Stomach (tissue), 9 donors: ENCODE measurements around the gene SNAPIN. TPM values are rescaled to one million over a fixed set of nuclear protein-coding genes. Genes with fewer than 3 reads are reported as not detected.

Source experiments
- DNase-seq, 2 donors: peaks; one replicate each; pipeline versions ENCODE4 v3.0.0 to v3.0.0-alpha.2; 2013 to 2019
- H3K27ac ChIP-seq, 5 donors: fragments of 200-600 bp in 4 of 5; sonication (generic) in 4 of 5; one replicate each; pipeline ENCODE4 v1.5.1; 2013 to 2019; ENCODE audit warnings: mild to moderate bottlenecking in 1 of 5, moderate library complexity in 1 of 5
- H3K27me3 ChIP-seq, 3 donors: fragments of 200-600 bp; sonication (generic); one replicate each; pipeline ENCODE4 v1.5.1; 2017 to 2019; ENCODE audit warnings: mixed run types in 1 of 3
- H3K36me3 ChIP-seq, 4 donors: fragments of 200-600 bp; sonication (generic); 1 replicate in 3 of 4; 2 replicates in 1 of 4; pipeline ENCODE4 v1.5.1; 2016 to 2019
- H3K4me1 ChIP-seq, 4 donors: fragments of 200-600 bp; sonication (generic); one replicate each; pipeline ENCODE4 v1.5.1; 2016 to 2019
- H3K4me3 ChIP-seq, 4 donors: fragments of 200-600 bp; sonication (generic) in 3 of 4; one replicate each; pipeline ENCODE4 v1.5.1; 2016 to 2019; ENCODE audit warnings: mild to moderate bottlenecking in 1 of 4
- H3K9me3 ChIP-seq, 4 donors: fragments of 200-600 bp; sonication (generic); one replicate each; pipeline ENCODE4 v1.5.1; 2016 to 2019
- EP300 ChIP-seq: sonication (generic); formaldehyde crosslinking; IDR thresholded peaks from one replicate; pipeline ENCODE4 v1.6.1; 2017; ENCODE audit warnings: antibody characterized with exemption
- POLR2A ChIP-seq, 4 donors: fragments of 450-650 bp; IDR thresholded peaks; one replicate each; pipeline ENCODE4 v1.6.1; 2016; ENCODE audit warnings: antibody characterized with exemption in 4 of 4, control low read depth in 2 of 4, mild to moderate bottlenecking in 1 of 4, moderate library complexity in 1 of 4
- POLR2AphosphoS5 ChIP-seq, 3 donors: sonication (generic); formaldehyde crosslinking; IDR thresholded peaks; one replicate each; pipeline ENCODE4 v1.6.1; 2016; ENCODE audit warnings: antibody characterized with exemption in 3 of 3
- WGBS, 5 donors: extraction: QIAGEN DNeasy Blood & Tissue Kit in 3 of 5; methylation state at CpG; one replicate each; pipeline versions ENCODE4 v1.1.5 to v1.1.7; 2013 to 2018; 5-methylcytosine and 5-hydroxymethylcytosine counted together
- intact Hi-C: fragments of 100-400 bp; cut with DNase I; formaldehyde crosslinking; loops from one replicate; pipeline ENCODE4 v1.15.1; 2023; ENCODE audit warnings: low total_unique reads
- polyA plus RNA-seq, 3 donors: library from polyadenylated mRNA; stranded (reverse); fragments of 200-250 nt; gene quantifications; one replicate each; pipeline ENCODE4 v1.2.3, GENCODE V29; 2013
- total RNA-seq, 5 donors: library from RNA; depleted of rRNA; stranded (reverse); fragments of >200 nt; gene quantifications; one replicate each; pipeline versions ENCODE4 v1.1.0 to v1.2.3, GENCODE V29; 2014 to 2016
- TF ChIP-seq, protein P1 (sequence below), 7 experiments: fragments of 450-650 bp in 4 of 7; fragments of 200-600 bp in 3 of 7; sonication (generic) in 3 of 7; IDR thresholded peaks; one replicate each; pipeline ENCODE4 v1.5.1; 2016 to 2019; ENCODE audit warnings: antibody characterized with exemption in 7 of 7, control low read depth in 2 of 7, mild to moderate bottlenecking in 1 of 7
- donor health status: healthy with polysubstance abuse.
- donor health status: Bipolar disorder and iron deficiency.
- donor health status: healthy.

Gene SNAPIN
- total and polyA plus RNA-seq, 8 donors, result 14.9 to 82.9 (median 29.4) TPM

- peaks cover 0 to 24% (median 9%) of the 10 kb centered on the region in 4 donors for H3K36me3 ChIP-seq
- DNase-seq, result peak; percentile 69 to 93
- H3K4me3 ChIP-seq, result peak within 1 kb of the TSS; percentile 41 to 59 (median 51)
- TF ChIP-seq POLR2AphosphoS5 (IDR thresholded peaks at IDR 0.05) (peak in 2 of 3 donors; percentile 71 to 85), EP300 (no peak), POLR2A (IDR thresholded peaks at IDR 0.05) (peak in 1 of 4 donors; percentile 40)
- TF ChIP-seq, protein P1, sequence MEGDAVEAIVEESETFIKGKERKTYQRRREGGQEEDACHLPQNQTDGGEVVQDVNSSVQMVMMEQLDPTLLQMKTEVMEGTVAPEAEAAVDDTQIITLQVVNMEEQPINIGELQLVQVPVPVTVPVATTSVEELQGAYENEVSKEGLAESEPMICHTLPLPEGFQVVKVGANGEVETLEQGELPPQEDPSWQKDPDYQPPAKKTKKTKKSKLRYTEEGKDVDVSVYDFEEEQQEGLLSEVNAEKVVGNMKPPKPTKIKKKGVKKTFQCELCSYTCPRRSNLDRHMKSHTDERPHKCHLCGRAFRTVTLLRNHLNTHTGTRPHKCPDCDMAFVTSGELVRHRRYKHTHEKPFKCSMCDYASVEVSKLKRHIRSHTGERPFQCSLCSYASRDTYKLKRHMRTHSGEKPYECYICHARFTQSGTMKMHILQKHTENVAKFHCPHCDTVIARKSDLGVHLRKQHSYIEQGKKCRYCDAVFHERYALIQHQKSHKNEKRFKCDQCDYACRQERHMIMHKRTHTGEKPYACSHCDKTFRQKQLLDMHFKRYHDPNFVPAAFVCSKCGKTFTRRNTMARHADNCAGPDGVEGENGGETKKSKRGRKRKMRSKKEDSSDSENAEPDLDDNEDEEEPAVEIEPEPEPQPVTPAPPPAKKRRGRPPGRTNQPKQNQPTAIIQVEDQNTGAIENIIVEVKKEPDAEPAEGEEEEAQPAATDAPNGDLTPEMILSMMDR (IDR thresholded peaks at IDR 0.05), result peak in 3 of 7 experiments; percentile 29 to 51 (median 30)
- H3K9me3 ChIP-seq, result no peaks in the 10 kb centered on the region
- intact Hi-C loops, result no loop called here
- H3K27me3 ChIP-seq, result no peaks in the 10 kb centered on the region
- peak within 1 kb of the TSS; percentile 76 to 90 (median 88) for H3K27ac ChIP-seq
- 8 to 14% (median 9%) methylated on average over 21 to 28 of the region's 28 CpGs for WGBS, 5 donors
- H3K4me1 ChIP-seq, result peaks cover 21 to 67% (median 39%) of the 10 kb centered on the region in 4 donors
Observed at GRCh38 chr1:153626904-153627714, 31.4 kb upstream of the SNAPIN start, which contains the start of gene S100A13. TSS of gene S100A13 (minus strand) at chr1:153627505. CDS start at chr1:153626472, 1,033 bp downstream.

DNA sequence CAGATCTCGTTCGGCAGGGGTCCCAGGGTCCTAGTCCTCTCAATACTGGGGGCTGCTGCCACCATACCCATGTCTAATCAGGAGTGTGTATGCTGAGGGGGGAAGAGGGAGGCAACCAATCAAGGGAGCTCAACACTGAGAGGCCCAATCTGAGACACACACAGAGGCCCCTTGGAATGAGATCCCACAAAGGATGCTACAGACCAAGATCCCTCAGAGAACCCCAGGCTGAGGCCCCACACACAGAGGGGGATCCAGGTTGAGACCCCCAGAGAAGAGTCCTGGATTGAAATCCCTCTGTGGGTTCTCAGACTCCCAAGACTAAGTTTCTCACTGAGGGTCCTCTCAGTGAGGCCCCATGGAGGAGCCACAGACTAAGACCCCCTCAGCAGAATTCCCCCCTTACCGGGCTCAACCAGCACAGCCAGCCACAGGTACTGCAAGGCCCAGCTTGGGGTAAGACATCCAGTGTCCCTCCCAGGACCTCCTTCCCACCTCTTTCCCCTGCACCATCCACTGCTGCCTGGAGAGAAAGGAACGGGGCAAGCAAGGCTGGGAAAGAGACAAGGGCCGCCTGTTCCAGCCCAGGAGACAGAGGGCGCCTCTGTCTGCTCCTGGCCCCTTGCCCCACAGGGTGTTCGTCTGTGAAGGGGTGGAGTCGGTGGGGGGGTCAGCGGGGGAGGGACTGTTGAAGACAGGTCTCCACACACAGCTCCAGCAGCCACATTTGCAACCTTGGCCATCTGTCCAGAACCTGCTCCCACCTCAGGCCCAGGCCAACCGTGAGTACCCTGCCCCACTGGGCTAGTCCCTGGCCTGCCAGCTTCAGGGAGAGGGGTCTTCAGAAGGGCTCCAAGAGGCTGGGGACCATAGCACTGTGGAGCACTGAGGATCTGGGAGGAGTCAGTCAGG lies 30.5 kb upstream of the SNAPIN start, which contains the start of gene S100A1:
Gene S100A1 (plus strand): TSS at position 720 of the 912 bp plus-strand sequence. CDS start 2,088 bp downstream, outside the sequence.
- TF ChIP-seq EP300, result no peak
- TF ChIP-seq POLR2AphosphoS5 (IDR thresholded peaks at IDR 0.05), result no peak
- TF ChIP-seq, protein P1 (IDR thresholded peaks at IDR 0.05), result peak in 3 of 7 experiments; percentile 2 to 24 (median 8)
- no peak for TF ChIP-seq POLR2A (IDR thresholded peaks at IDR 0.05)
- Histone ChIP-seq H3K27me3 (no peaks in the 10 kb centered on the region), H3K36me3 (peaks cover 0 to 19% (median 6%) of the 10 kb centered on the region in 4 donors), H3K4me3 (peak within 1 kb of the TSS; percentile 41 to 59 (median 51)), H3K4me1 (peaks cover 23 to 71% (median 43%) of the 10 kb centered on the region in 4 donors), H3K27ac (peak within 1 kb of the TSS; percentile 76 to 90 (median 88)), H3K9me3 (no peaks in the 10 kb centered on the region)
- intact Hi-C loops, result no loop called here
- 20 to 63% (median 52%) methylated on average over 2 to 10 of the region's 10 CpGs for WGBS, 5 donors
- peak in 1 of 2 donors; percentile 44 for DNase-seq

DNA sequence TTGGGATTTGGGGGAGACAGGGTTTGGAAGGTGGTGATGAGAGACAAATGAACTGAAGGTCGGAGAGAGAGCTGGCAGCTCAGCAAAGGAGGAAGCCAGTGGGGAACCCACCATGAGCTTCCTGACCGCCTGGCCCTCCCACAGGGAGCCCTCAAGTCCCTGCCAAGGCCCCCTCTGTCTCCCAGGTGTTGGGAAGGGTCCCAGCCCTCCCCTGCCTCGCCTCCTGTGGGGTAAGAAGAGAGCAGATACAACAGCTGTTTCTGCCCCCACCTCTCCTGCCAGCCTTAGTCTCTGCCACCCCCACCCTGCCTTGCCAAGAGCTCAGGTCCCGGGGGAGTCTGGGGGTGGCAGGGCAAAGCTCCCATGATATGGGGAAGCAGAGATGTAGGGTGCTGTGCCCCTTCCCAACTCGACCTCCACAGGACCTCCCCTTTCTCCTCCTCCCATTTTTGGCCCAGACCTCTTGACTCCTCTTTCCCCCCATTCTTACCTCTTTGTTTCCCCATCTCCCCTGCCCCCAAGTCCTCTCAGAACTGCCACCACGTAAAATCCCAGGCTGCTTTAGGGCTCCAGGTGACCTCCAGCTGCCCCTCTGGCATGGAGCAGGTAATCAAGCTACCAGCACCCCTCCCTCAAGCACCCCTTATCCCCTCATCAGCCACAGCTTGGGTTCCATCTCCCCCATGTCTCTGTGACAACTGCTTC lies 29.7 kb upstream of the SNAPIN start:
- H3K36me3 ChIP-seq, result peaks cover 0 to 14% (median under 1%) of the 10 kb centered on the region in 4 donors
- intact Hi-C loops, result no loop called here
- no peak overlapping the region for H3K4me3 ChIP-seq
- WGBS, 5 donors, result 81 to 90% (median 82%) methylated on average over 5 to 6 of the region's 6 CpGs
- DNase-seq, result peak in 1 of 2 donors; percentile 13
- H3K27me3 ChIP-seq, result no peaks in the 10 kb centered on the region
- H3K27ac ChIP-seq, result peak overlapping the region; percentile 12 to 90 (median 88)
- TF ChIP-seq, protein P1 (IDR thresholded peaks at IDR 0.05), result no peak
- TF ChIP-seq POLR2A (IDR thresholded peaks at IDR 0.05) (no peak), EP300 (no peak), POLR2AphosphoS5 (IDR thresholded peaks at IDR 0.05) (no peak)
- H3K9me3 ChIP-seq, result no peaks in the 10 kb centered on the region
- peaks cover 30 to 69% (median 44%) of the 10 kb centered on the region in 4 donors for H3K4me1 ChIP-seq
